ENCODE measurements around the gene IMMP2L.

Gene IMMP2L

GRCh38 chr7:110803602-110804143 is 758.6 kb downstream of the IMMP2L start:
- no peak for DNase-seq (ENCODE audit: low read depth)

- no peak for DNase-seq (ENCODE audit: low read depth)
Measured at GRCh38 chr7:110801502-110801901, 760.8 kb downstream of the IMMP2L start.

GRCh38 chr7:110800984-110801383 is 761.3 kb downstream of the IMMP2L start:
- no peak for DNase-seq (ENCODE audit: low read depth)

- DNase-seq (ENCODE audit: low read depth) = no peak
Measured at GRCh38 chr7:110797656-110798055, 764.6 kb downstream of the IMMP2L start.

- DNase-seq (ENCODE audit: low read depth) = no peak
Measured at GRCh38 chr7:110790992-110791391, 771.3 kb downstream of the IMMP2L start.

- no peak for DNase-seq (ENCODE audit: low read depth)
Measured at GRCh38 chr7:110786328-110786965, 775.8 kb downstream of the IMMP2L start.

GRCh38 chr7:110784749-110785148 is 777.5 kb downstream of the IMMP2L start:
- DNase-seq (ENCODE audit: low read depth) = no peak

GRCh38 chr7:110780712-110781111 is 781.6 kb downstream of the IMMP2L start:
- no peak for DNase-seq (ENCODE audit: low read depth)

- no peak for DNase-seq (ENCODE audit: low read depth)
Measured at GRCh38 chr7:110779339-110779738, 783.0 kb downstream of the IMMP2L start.

GRCh38 chr7:110775046-110775445 is 787.2 kb downstream of the IMMP2L start:
- DNase-seq (ENCODE audit: low read depth) = no peak

GRCh38 chr7:110774071-110774470 is 788.2 kb downstream of the IMMP2L start:
- DNase-seq (ENCODE audit: low read depth) = no peak

- no peak for DNase-seq (ENCODE audit: low read depth)
Measured at GRCh38 chr7:110772615-110773014, 789.7 kb downstream of the IMMP2L start.

GRCh38 chr7:110771717-110772116 is 790.6 kb downstream of the IMMP2L start:
- no peak for DNase-seq (ENCODE audit: low read depth)

GRCh38 chr7:110767550-110768110 is 794.7 kb downstream of the IMMP2L start:
- no peak for DNase-seq (ENCODE audit: low read depth)

GRCh38 chr7:110766864-110767263 is 795.4 kb downstream of the IMMP2L start:
- no peak for DNase-seq (ENCODE audit: low read depth)

- no peak for DNase-seq (ENCODE audit: low read depth)
Measured at GRCh38 chr7:110764852-110765251, 797.4 kb downstream of the IMMP2L start.

GRCh38 chr7:110762546-110763225 is 799.6 kb downstream of the IMMP2L start:
- no peak for DNase-seq (ENCODE audit: low read depth)

GRCh38 chr7:110760341-110760740 is 802.0 kb downstream of the IMMP2L start:
- no peak for DNase-seq (ENCODE audit: low read depth)

- DNase-seq (ENCODE audit: low read depth) = no peak
Measured at GRCh38 chr7:110759069-110759468, 803.2 kb downstream of the IMMP2L start.

- no peak for DNase-seq (ENCODE audit: low read depth)
Measured at GRCh38 chr7:110754649-110755048, 807.6 kb downstream of the IMMP2L start.

GRCh38 chr7:110750931-110751605 is 811.2 kb downstream of the IMMP2L start:
- DNase-seq (ENCODE audit: low read depth) = no peak

GRCh38 chr7:110733221-110733620 is 829.1 kb downstream of the IMMP2L start:
- DNase-seq (ENCODE audit: low read depth) = no peak

GRCh38 chr7:110724811-110725210 is 837.5 kb downstream of the IMMP2L start:
- no peak for DNase-seq (ENCODE audit: low read depth)
